HCT116 (cell line): Measurements from ENCODE around the gene MRPL34. TPM values are rescaled to one million over a fixed set of nuclear protein-coding genes. Genes with fewer than 3 reads are reported as not detected.

Experiments
- ATAC-seq: fragments of 200-7000 bp; cut with Tn5 transposase; 2 replicates; pipeline ENCODE4 v1.9.1; 2020; ENCODE audit warnings: mild to moderate bottlenecking, moderate library complexity
- BruUV-seq: library from RNA; stranded (reverse); fragments of 400-500 nt; replicated peaks from 2 replicates; lab custom pipeline; 2021; lab: Mats Ljungman, UMichigan
- CTCF ChIA-PET: fragments of 300-600 bp; sonication (Branson Sonifier 250); formaldehyde crosslinking; loops from one replicate; lab custom pipeline; 2021; ENCODE audit warnings: antibody characterized with exemption; lab: Charles Lee
- POLR2A ChIA-PET: fragments of 300-600, 350-600 bp; sonication (Branson Sonifier 250); formaldehyde crosslinking; loops from one replicate; lab custom pipeline; 2021; ENCODE audit warnings: antibody characterized with exemption; lab: Charles Lee
- RAD21 ChIA-PET, 2 experiments: fragments of 300-600 bp; sonication (Branson Sonifier 250); formaldehyde crosslinking; loops; one replicate each; lab custom pipeline; 2023; ENCODE audit warnings: low total read pairs in 2 of 2; ENCODE audit not compliant: uncharacterized antibody in 2 of 2, unreplicated experiment in 2 of 2, low non-redundant PET in 1 of 2; lab: Charles Lee
- DNase-seq: peaks from one replicate; pipeline ENCODE4 v3.0.0-alpha.2; 2010; ENCODE audit warnings: low read depth, low spot score
- H2AFZ ChIP-seq: fragments of 200-600 bp; shearing (Covaris generic), sonication (generic); 2 replicates; pipeline ENCODE4 v1.6.1; 2017; ENCODE audit warnings: low read depth, mixed run types, mixed read lengths, antibody characterized with exemption, low read length; ENCODE audit not compliant: poor library complexity, severe bottlenecking
- H3K27ac ChIP-seq: 2 replicates; pipeline ENCODE4 v1.5.1; 2012; ENCODE audit warnings: low read depth, low read length
- H3K27me3 ChIP-seq: fragments of 200-600 bp; sonication (generic); 2 replicates; pipeline ENCODE4 v1.6.1; 2016; ENCODE audit warnings: mixed run types, low read length, mixed read lengths; ENCODE audit not compliant: insufficient read depth
- H3K36me3 ChIP-seq, 2 experiments: fragments of 200-500 bp in 1 of 2; fragments of 200-600 bp in 1 of 2; sonication (Bioruptor generic) in 1 of 2; sonication (generic) in 1 of 2; 2 replicates each; pipeline versions ENCODE4 v1.5.1 to v1.6.1; 2014 to 2016; ENCODE audit warnings: low read length in 2 of 2, inconsistent platforms in 1 of 2, mixed read lengths in 1 of 2, mixed run types in 1 of 2; ENCODE audit not compliant: insufficient read depth in 2 of 2, control insufficient read depth in 1 of 2
- H3K4me1 ChIP-seq, 2 experiments: fragments of 200-600 bp in 1 of 2; sonication (generic) in 1 of 2; 2 replicates each; pipeline versions ENCODE4 v1.5.1 to v1.6.1; 2012 to 2017; ENCODE audit warnings: low read length in 2 of 2, inconsistent platforms in 1 of 2, mild to moderate bottlenecking in 1 of 2, mixed read lengths in 1 of 2, mixed run types in 1 of 2, moderate library complexity in 1 of 2; ENCODE audit not compliant: insufficient read depth in 2 of 2, control insufficient read depth in 1 of 2
- H3K4me2 ChIP-seq: fragments of 200-600 bp; sonication (generic); 2 replicates; pipeline ENCODE4 v1.6.1; 2017; ENCODE audit warnings: mixed run types, low read length, mixed read lengths
- H3K4me3 ChIP-seq, 2 experiments: fragments of 200-600 bp in 1 of 2; sonication (generic) in 1 of 2; replicated peaks in 1 of 2; 2 replicates each; pipeline ENCODE4 v1.5.1; 2011 to 2016; ENCODE audit warnings: low read length in 2 of 2, control low read depth in 1 of 2, low read depth in 1 of 2, mild to moderate bottlenecking in 1 of 2, mixed read lengths in 1 of 2, mixed run types in 1 of 2
- H3K79me2 ChIP-seq: fragments of 200-600 bp; sonication (generic); 2 replicates; pipeline ENCODE4 v1.6.1; 2017; ENCODE audit warnings: mild to moderate bottlenecking, mixed run types, low read length, moderate library complexity, mixed read lengths; ENCODE audit not compliant: insufficient read depth
- H3K9ac ChIP-seq: fragments of 200-600 bp; sonication (generic); 2 replicates; pipeline ENCODE4 v1.6.1; 2016; ENCODE audit warnings: low read length, mixed read lengths
- H3K9me2 ChIP-seq: fragments of 200-600 bp; sonication (generic), shearing (Covaris generic); 2 replicates; pipeline ENCODE4 v1.6.1; 2017; ENCODE audit warnings: mixed run types, mild to moderate bottlenecking, moderate library complexity; ENCODE audit not compliant: insufficient read depth
- H3K9me3 ChIP-seq, 2 experiments: fragments of 200-500 bp in 1 of 2; fragments of 200-600 bp in 1 of 2; sonication (Bioruptor generic) in 1 of 2; sonication (generic) in 1 of 2; 2 replicates each; pipeline ENCODE4 v1.6.1; 2014 to 2017; ENCODE audit warnings: low read length in 2 of 2, mixed read lengths in 2 of 2, inconsistent platforms in 1 of 2, low read depth in 1 of 2, mild to moderate bottlenecking in 1 of 2, mixed run types in 1 of 2, moderate library complexity in 1 of 2; ENCODE audit not compliant: control insufficient read depth in 1 of 2, insufficient read depth in 1 of 2
- H4K20me1 ChIP-seq: fragments of 200-600 bp; sonication (generic), shearing (Covaris generic); 2 replicates; pipeline ENCODE4 v1.6.1; 2017; ENCODE audit warnings: mixed run types, mild to moderate bottlenecking, moderate library complexity; ENCODE audit not compliant: insufficient read depth
- CBX3 ChIP-seq: IDR thresholded peaks from 2 replicates; pipeline ENCODE4 v1.6.1; 2012; ENCODE audit warnings: low read depth
- CEBPB ChIP-seq: IDR thresholded peaks from 2 replicates; pipeline ENCODE4 v1.6.1; 2012; ENCODE audit warnings: low read depth
- EGR1 ChIP-seq: IDR thresholded peaks from 2 replicates; pipeline ENCODE4 v1.6.1; 2012; ENCODE audit warnings: low read depth
- ELF1 ChIP-seq: IDR thresholded peaks from 2 replicates; pipeline ENCODE4 v1.6.1; 2012; ENCODE audit warnings: low read depth, borderline replicate concordance
- EZH2phosphoT487 ChIP-seq: fragments of 200-600 bp; IDR thresholded peaks from 2 replicates; pipeline ENCODE4 v1.6.1; 2018; ENCODE audit warnings: antibody characterized with exemption, borderline replicate concordance
- FOSL1 ChIP-seq: IDR thresholded peaks from 2 replicates; pipeline ENCODE4 v1.6.1; 2012; ENCODE audit warnings: low read depth
- POLR2A ChIP-seq: IDR thresholded peaks from 2 replicates; pipeline ENCODE4 v1.7.0; 2011; ENCODE audit warnings: borderline replicate concordance; ENCODE audit not compliant: insufficient read depth, insufficient read length; ENCODE audit errors: extremely low read depth
- POLR2AphosphoS5 ChIP-seq: IDR thresholded peaks from 2 replicates; pipeline ENCODE4 v1.6.1; 2011; ENCODE audit warnings: mild to moderate bottlenecking, low read depth, low read length, moderate library complexity
- RAD21 ChIP-seq: IDR thresholded peaks from 2 replicates; pipeline ENCODE4 v1.6.1; 2012; ENCODE audit warnings: low read depth, mild to moderate bottlenecking
- SIN3A ChIP-seq: IDR thresholded peaks from 2 replicates; pipeline ENCODE4 v1.6.1; 2012; ENCODE audit warnings: low read depth
- SP1 ChIP-seq: IDR thresholded peaks from 2 replicates; pipeline ENCODE4 v1.6.1; 2012; ENCODE audit warnings: low read depth
- SRF ChIP-seq: IDR thresholded peaks from 2 replicates; pipeline ENCODE4 v1.6.1; 2012; ENCODE audit warnings: low read depth
- YY1 ChIP-seq: IDR thresholded peaks from 2 replicates; pipeline ENCODE4 v1.6.1; 2011; ENCODE audit warnings: low read length, low read depth, moderate library complexity, mild to moderate bottlenecking; ENCODE audit not compliant: insufficient replicate concordance; ENCODE audit errors: extremely low read depth
- ZFX ChIP-seq: fragments of 450-650 bp; IDR thresholded peaks from 2 replicates; pipeline ENCODE4 v1.6.1; 2017
- ZNF274 ChIP-seq: fragments of 200-500 bp; sonication (Bioruptor generic); IDR thresholded peaks from 2 replicates; pipeline ENCODE4 v1.6.1; 2014; ENCODE audit warnings: mild to moderate bottlenecking, low read depth, low read length, inconsistent platforms
- intact Hi-C: fragments of 100-400 bp; cut with micrococcal nuclease; formaldehyde crosslinking; loops from 2 replicates; pipeline ENCODE4 v1.10.0; 2022
- total RNA-seq: library from RNA; stranded (reverse); gene quantifications from one replicate; pipeline ENCODE4 v1.2.1, GENCODE V29; 2021; ENCODE audit not compliant: unreplicated experiment
- TF ChIP-seq, protein P1 (sequence below): IDR thresholded peaks from 2 replicates; pipeline ENCODE4 v1.6.1; 2012
- TF ChIP-seq, protein P2 (sequence below): IDR thresholded peaks from 2 replicates; pipeline ENCODE4 v1.6.1; 2011; ENCODE audit warnings: mild to moderate bottlenecking, low read length, moderate library complexity; ENCODE audit not compliant: insufficient replicate concordance; ENCODE audit errors: extremely low read depth
- TF ChIP-seq, protein P3 (sequence below), 3 experiments: fragments of 200-600 bp in 1 of 3; sonication (generic) in 1 of 3; IDR thresholded peaks in 2 of 3; conservative IDR thresholded peaks in 1 of 3; 2 replicates each; pipeline ENCODE4 v1.5.1; 2012 to 2017; ENCODE audit warnings: low read depth in 2 of 3, low read length in 2 of 3, antibody characterized with exemption in 1 of 3, borderline replicate concordance in 1 of 3, control low read depth in 1 of 3, mild to moderate bottlenecking in 1 of 3, mixed read lengths in 1 of 3, mixed run types in 1 of 3, moderate library complexity in 1 of 3; ENCODE audit not compliant: insufficient read depth in 1 of 3

Gene MRPL34
- total RNA-seq, 1 experiment from 2014 or later, result 114 TPM

DNA sequence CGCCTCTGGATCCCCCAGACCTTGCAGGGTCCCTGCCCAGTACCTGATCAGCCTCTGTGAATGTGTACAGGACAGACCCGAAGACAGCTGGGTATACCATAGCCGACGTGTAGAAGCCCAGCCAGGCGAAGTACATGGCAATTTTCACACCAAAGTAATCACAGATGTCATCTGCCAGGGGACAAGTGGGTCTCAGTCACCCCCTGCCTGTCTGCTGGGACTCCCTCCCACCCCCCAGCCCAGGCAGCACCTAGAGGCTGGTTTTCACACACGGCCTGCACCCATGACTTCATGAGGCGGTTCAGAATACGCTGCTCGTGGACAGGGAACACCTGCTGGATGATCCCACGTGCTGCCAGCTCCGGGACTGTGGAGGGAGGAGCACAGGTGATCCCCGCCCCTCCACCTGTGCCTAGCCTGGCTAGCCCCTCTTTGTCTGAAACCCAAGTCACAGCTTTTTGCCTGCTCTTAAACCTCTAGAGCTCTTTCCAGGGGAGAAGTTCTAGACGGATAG is 25.4 kb downstream of the MRPL34 start (continued):
- TF ChIP-seq CBX3, result no peak
- no peak for TF ChIP-seq EGR1
- no peak for TF ChIP-seq ZFX
- TF ChIP-seq SIN3A, result no peak
- TF ChIP-seq SRF, result no peak
- TF ChIP-seq ZNF274, result no peak
- no peak for TF ChIP-seq POLR2AphosphoS5
- no peak for TF ChIP-seq EZH2phosphoT487
- no peak for TF ChIP-seq ELF1

DNA sequence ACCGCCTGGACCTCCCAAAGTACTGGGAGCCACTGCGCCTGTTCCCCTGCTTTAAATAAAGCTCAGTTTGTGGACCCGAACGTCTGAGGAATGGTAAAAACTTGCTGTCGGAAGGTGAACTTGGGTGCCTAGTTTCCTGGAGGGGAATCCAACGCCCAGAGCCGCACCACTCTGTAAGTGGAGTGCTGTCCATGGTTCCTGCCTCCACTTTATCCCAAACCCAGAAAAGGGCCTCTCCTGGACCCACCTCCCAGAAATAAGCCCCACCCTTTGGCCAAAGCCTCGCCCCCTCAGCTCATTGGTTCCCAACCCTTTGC is 26.6 kb downstream of the MRPL34 start:
- DNase-seq, result no peak
- Histone ChIP-seq H3K27ac (peak overlapping the region; percentile 91; the same call in 1 of the 2 replicates), H3K9ac (no peak overlapping the region), H3K4me2 (peak overlapping the region; percentile 97), H3K79me2 (peaks cover 5% of the 10 kb centered on the region; the same call in 1 of the 2 replicates), H3K9me2 (no peaks in the 10 kb centered on the region), H3K4me3 (no peak overlapping the region), H3K27me3 (no peaks in the 10 kb centered on the region), H3K36me3 (no peaks in the 10 kb centered on the region), H2AFZ (no peak overlapping the region), H3K4me1 (peaks cover 20 to 50% of the 10 kb centered on the region in 2 experiments), H3K9me3 (no peaks in the 10 kb centered on the region), H4K20me1 (no peaks in the 10 kb centered on the region)
- intact Hi-C loops, result no loop called here
- no TSS peak for BruUV-seq
- CTCF ChIA-PET, result interaction anchor here (0.7 to 2.4 kb wide), 7 partner anchors 13 to 163 kb away, joined by 3 to 8 read pairs (median 4); partner anchors contain the start of genes DDA1 and MRPL34
- ATAC-seq, result no peak
- RAD21 ChIA-PET, result interaction anchor here (0.6 to 1.2 kb wide), 3 partner anchors 20 to 35 kb away, joined by 3 to 4 read pairs (median 3); no protein-coding TSS in a partner anchor
- TF ChIP-seq, protein P1, sequence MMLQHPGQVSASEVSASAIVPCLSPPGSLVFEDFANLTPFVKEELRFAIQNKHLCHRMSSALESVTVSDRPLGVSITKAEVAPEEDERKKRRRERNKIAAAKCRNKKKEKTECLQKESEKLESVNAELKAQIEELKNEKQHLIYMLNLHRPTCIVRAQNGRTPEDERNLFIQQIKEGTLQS, result no peak
- TF ChIP-seq POLR2AphosphoS5 (no peak), SIN3A (no peak), SP1 (no peak), ELF1 (no peak), ZNF274 (no peak), CEBPB (no peak), FOSL1 (no peak), CBX3 (no peak), RAD21 (no peak), POLR2A (no peak), ZFX (no peak), YY1 (no peak)
- TF ChIP-seq, protein P2, sequence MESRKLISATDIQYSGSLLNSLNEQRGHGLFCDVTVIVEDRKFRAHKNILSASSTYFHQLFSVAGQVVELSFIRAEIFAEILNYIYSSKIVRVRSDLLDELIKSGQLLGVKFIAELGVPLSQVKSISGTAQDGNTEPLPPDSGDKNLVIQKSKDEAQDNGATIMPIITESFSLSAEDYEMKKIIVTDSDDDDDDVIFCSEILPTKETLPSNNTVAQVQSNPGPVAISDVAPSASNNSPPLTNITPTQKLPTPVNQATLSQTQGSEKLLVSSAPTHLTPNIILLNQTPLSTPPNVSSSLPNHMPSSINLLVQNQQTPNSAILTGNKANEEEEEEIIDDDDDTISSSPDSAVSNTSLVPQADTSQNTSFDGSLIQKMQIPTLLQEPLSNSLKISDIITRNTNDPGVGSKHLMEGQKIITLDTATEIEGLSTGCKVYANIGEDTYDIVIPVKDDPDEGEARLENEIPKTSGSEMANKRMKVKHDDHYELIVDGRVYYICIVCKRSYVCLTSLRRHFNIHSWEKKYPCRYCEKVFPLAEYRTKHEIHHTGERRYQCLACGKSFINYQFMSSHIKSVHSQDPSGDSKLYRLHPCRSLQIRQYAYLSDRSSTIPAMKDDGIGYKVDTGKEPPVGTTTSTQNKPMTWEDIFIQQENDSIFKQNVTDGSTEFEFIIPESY, result no peak
- TF ChIP-seq, protein P3, sequence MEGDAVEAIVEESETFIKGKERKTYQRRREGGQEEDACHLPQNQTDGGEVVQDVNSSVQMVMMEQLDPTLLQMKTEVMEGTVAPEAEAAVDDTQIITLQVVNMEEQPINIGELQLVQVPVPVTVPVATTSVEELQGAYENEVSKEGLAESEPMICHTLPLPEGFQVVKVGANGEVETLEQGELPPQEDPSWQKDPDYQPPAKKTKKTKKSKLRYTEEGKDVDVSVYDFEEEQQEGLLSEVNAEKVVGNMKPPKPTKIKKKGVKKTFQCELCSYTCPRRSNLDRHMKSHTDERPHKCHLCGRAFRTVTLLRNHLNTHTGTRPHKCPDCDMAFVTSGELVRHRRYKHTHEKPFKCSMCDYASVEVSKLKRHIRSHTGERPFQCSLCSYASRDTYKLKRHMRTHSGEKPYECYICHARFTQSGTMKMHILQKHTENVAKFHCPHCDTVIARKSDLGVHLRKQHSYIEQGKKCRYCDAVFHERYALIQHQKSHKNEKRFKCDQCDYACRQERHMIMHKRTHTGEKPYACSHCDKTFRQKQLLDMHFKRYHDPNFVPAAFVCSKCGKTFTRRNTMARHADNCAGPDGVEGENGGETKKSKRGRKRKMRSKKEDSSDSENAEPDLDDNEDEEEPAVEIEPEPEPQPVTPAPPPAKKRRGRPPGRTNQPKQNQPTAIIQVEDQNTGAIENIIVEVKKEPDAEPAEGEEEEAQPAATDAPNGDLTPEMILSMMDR (IDR thresholded peaks at IDR 0.05 in 2 of 3, conservative IDR thresholded peaks at IDR 0.05 in 1 of 3; ENCODE audit: borderline replicate concordance in 1 of 3, insufficient read depth in 1 of 3, low read depth in 2 of 3, low read length in 2 of 3), result no peak
- POLR2A ChIA-PET, result interaction anchor here (0.8 to 4.1 kb wide), 4 partner anchors 15 to 26 kb away, joined by 3 to 39 read pairs (median 4); partner anchors contain the start of gene DDA1
